Ovary (tissue), 3 donors: ENCODE results near the gene DUSP19.

Experiments used
- EP300 ChIP-seq: sonication (generic); formaldehyde crosslinking; IDR thresholded peaks from one replicate; pipeline ENCODE4 v1.6.1; 2017; ENCODE audit warnings: antibody characterized with exemption
- POLR2A ChIP-seq: fragments of 450-650 bp; IDR thresholded peaks from one replicate; pipeline ENCODE4 v1.6.1; 2017; ENCODE audit warnings: antibody characterized with exemption, mild to moderate bottlenecking, moderate library complexity
- TF ChIP-seq, protein P1 (sequence below), 3 donors: fragments of 450-650 bp in 2 of 3; fragments of 200-600 bp in 1 of 3; IDR thresholded peaks; one replicate each; pipeline versions ENCODE4 v1.5.1 to v1.8.0; 2016 to 2022; ENCODE audit warnings: antibody characterized with exemption in 3 of 3, mild to moderate bottlenecking in 1 of 3
- donor health status: DM: no; HTN: no; CAD: no.

DNA sequence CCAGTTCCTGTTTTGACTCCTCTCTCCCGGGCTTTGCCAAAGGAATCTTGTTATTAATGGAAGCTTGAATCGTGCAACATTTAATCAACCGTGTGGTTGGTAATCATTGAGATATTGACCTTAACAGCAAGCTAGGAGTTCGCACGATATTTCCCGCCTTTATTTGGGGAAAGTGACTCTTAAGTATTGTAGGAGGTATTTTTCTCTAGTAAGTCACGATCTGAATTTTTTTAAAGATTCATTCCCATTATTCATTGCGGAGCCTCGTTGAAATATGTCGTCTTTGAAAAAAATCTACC, 46.4 kb downstream of the DUSP19 start:
- TF ChIP-seq POLR2A = no peak
- TF ChIP-seq, protein P1, sequence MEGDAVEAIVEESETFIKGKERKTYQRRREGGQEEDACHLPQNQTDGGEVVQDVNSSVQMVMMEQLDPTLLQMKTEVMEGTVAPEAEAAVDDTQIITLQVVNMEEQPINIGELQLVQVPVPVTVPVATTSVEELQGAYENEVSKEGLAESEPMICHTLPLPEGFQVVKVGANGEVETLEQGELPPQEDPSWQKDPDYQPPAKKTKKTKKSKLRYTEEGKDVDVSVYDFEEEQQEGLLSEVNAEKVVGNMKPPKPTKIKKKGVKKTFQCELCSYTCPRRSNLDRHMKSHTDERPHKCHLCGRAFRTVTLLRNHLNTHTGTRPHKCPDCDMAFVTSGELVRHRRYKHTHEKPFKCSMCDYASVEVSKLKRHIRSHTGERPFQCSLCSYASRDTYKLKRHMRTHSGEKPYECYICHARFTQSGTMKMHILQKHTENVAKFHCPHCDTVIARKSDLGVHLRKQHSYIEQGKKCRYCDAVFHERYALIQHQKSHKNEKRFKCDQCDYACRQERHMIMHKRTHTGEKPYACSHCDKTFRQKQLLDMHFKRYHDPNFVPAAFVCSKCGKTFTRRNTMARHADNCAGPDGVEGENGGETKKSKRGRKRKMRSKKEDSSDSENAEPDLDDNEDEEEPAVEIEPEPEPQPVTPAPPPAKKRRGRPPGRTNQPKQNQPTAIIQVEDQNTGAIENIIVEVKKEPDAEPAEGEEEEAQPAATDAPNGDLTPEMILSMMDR (IDR thresholded peaks at IDR 0.05) = no peak
- TF ChIP-seq EP300 = no peak
